Suprapubic skin (tissue), 4 donors: Measurements from ENCODE around the gene CSNK1G1. TPM values are rescaled to one million over a fixed set of nuclear protein-coding genes. Genes with fewer than 3 reads are reported as not detected.

Experiments used
- DNase-seq, 2 donors: peaks; one replicate each; pipeline ENCODE4 v3.0.0-alpha.2; 2019; ENCODE audit warnings: low spot score in 2 of 2
- H3K27ac ChIP-seq: fragments of 200-600 bp; sonication (generic); one replicate; pipeline ENCODE4 v1.5.1; 2019
- H3K27me3 ChIP-seq: fragments of 200-600 bp; sonication (generic); one replicate; pipeline ENCODE4 v1.5.1; 2019
- H3K36me3 ChIP-seq: fragments of 200-600 bp; sonication (generic); one replicate; pipeline ENCODE4 v1.5.1; 2019
- H3K4me1 ChIP-seq: fragments of 200-600 bp; sonication (generic); one replicate; pipeline ENCODE4 v1.5.1; 2019
- H3K4me3 ChIP-seq: fragments of 200-600 bp; sonication (generic); one replicate; pipeline ENCODE4 v1.5.1; 2019; ENCODE audit warnings: mild to moderate bottlenecking
- H3K9me3 ChIP-seq: fragments of 200-600 bp; sonication (generic); one replicate; pipeline ENCODE4 v1.5.1; 2019
- EP300 ChIP-seq: sonication (generic); formaldehyde crosslinking; IDR thresholded peaks from one replicate; pipeline ENCODE4 v1.6.1; 2017; ENCODE audit warnings: antibody characterized with exemption
- POLR2A ChIP-seq, 2 donors: fragments of 450-650 bp; IDR thresholded peaks; one replicate each; pipeline ENCODE4 v1.6.1; 2017; ENCODE audit warnings: antibody characterized with exemption in 2 of 2, mild to moderate bottlenecking in 2 of 2, moderate library complexity in 2 of 2
- POLR2AphosphoS5 ChIP-seq, 3 donors: sonication (generic); formaldehyde crosslinking; IDR thresholded peaks; one replicate each; pipeline ENCODE4 v1.6.1; 2017; ENCODE audit warnings: antibody characterized with exemption in 3 of 3
- WGBS: methylation state at CpG from one replicate; pipeline ENCODE4 v1.1.5; 2018; 5-methylcytosine and 5-hydroxymethylcytosine counted together
- total RNA-seq, 4 donors: library from RNA; depleted of rRNA; stranded (reverse); fragments of >200 nt; gene quantifications; one replicate each; pipeline ENCODE4 v1.1.0, GENCODE V29; 2016
- TF ChIP-seq, protein P1 (sequence below), 2 donors: fragments of 200-600 bp in 1 of 2; fragments of 450-650 bp in 1 of 2; sonication (generic) in 1 of 2; IDR thresholded peaks; one replicate each; pipeline ENCODE4 v1.5.1; 2016 to 2019; ENCODE audit warnings: antibody characterized with exemption in 2 of 2, mild to moderate bottlenecking in 1 of 2, moderate library complexity in 1 of 2

Gene CSNK1G1
- total RNA-seq, 4 donors from 2014 or later, result 15.9 to 28.8 (median 23.9) TPM

DNA sequence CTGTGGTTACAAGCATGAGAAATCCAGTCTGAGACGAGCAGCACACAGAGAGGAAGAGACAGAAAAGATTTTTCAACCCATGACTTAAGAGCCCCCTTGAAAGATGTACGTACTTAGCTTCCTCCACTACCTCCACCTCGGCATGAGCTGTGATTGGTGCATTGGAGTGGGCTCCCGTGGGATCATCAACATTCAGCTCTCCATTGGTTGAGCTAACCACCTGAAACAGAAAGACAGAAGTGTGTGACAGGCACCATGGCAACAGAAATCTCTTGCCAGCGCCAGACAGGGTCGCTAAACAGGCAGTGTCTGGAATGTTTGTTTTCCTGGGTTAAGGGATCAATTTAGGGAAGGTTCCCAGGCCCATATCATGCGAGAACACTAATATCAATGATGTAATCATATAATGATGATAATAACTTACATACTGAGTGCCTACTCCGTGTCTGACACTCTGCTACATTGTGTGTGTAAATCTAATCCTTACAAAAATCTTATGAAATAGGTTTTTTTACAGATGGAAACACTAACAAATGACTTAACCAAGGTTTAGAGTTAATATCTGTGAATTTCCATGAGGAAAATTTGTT lies 175.6 kb downstream of the CSNK1G1 start:
- no peak overlapping the region for H3K4me3 ChIP-seq
- TF ChIP-seq, protein P1, sequence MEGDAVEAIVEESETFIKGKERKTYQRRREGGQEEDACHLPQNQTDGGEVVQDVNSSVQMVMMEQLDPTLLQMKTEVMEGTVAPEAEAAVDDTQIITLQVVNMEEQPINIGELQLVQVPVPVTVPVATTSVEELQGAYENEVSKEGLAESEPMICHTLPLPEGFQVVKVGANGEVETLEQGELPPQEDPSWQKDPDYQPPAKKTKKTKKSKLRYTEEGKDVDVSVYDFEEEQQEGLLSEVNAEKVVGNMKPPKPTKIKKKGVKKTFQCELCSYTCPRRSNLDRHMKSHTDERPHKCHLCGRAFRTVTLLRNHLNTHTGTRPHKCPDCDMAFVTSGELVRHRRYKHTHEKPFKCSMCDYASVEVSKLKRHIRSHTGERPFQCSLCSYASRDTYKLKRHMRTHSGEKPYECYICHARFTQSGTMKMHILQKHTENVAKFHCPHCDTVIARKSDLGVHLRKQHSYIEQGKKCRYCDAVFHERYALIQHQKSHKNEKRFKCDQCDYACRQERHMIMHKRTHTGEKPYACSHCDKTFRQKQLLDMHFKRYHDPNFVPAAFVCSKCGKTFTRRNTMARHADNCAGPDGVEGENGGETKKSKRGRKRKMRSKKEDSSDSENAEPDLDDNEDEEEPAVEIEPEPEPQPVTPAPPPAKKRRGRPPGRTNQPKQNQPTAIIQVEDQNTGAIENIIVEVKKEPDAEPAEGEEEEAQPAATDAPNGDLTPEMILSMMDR (IDR thresholded peaks at IDR 0.05), result no peak
- TF ChIP-seq EP300 (no peak), POLR2A (IDR thresholded peaks at IDR 0.05) (no peak), POLR2AphosphoS5 (IDR thresholded peaks at IDR 0.05) (no peak)
- peaks cover 43% of the 10 kb centered on the region for H3K36me3 ChIP-seq
- no peaks in the 10 kb centered on the region for H3K4me1 ChIP-seq
- DNase-seq, result no peak
- H3K9me3 ChIP-seq, result no peaks in the 10 kb centered on the region
- H3K27me3 ChIP-seq, result no peaks in the 10 kb centered on the region
- no peak overlapping the region for H3K27ac ChIP-seq
- 89% methylated on average over 8 of the region's 8 CpGs for WGBS

DNA sequence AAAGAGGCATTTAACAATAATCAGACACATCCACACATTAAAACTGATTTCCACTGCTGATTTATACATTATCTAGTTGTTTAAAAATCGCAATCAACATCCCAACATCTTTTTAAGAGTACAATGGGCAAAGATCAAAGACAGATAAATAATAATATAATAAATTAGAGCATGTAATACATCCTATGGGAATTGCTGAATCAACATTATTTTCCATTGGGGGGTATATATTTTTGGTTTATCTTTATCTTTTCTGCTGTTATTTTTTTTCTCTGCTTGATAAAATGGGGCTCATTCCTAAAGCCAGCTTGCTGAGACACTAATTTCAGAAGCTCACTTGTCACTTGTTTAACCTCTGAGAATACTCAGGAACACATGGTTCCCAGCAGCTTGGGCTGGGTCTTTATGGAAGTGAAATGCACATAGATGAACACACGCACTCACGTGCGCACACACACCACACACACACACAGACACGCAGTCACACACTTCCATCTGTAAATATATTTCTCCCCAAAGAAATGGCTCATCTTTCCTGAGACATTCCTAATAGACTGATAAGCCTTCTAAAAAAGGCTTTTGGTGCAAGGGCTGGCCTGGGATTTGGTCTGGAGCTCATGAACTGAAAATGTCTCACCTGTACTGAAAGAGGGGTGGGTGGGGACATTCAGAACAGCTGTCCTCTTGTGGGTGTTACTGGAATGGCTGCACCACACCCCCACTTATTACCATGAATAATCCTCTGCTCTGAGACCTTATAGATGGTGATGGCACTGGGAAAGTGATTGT lies 189.7 kb downstream of the CSNK1G1 start:
- peaks cover 25% of the 10 kb centered on the region for H3K4me1 ChIP-seq
- no peak for TF ChIP-seq POLR2AphosphoS5 (IDR thresholded peaks at IDR 0.05)
- TF ChIP-seq POLR2A (IDR thresholded peaks at IDR 0.05), result no peak
- TF ChIP-seq EP300, result no peak
- TF ChIP-seq, protein P1 (IDR thresholded peaks at IDR 0.05), result no peak
- no peak for DNase-seq
- whole genome bisulfite sequencing, result 70% methylated on average over 5 of the region's 5 CpGs
- peaks cover 12% of the 10 kb centered on the region for H3K36me3 ChIP-seq
- no peak overlapping the region for H3K4me3 ChIP-seq
- no peaks in the 10 kb centered on the region for H3K27me3 ChIP-seq
- no peaks in the 10 kb centered on the region for H3K9me3 ChIP-seq
- no peak overlapping the region for H3K27ac ChIP-seq

DNA sequence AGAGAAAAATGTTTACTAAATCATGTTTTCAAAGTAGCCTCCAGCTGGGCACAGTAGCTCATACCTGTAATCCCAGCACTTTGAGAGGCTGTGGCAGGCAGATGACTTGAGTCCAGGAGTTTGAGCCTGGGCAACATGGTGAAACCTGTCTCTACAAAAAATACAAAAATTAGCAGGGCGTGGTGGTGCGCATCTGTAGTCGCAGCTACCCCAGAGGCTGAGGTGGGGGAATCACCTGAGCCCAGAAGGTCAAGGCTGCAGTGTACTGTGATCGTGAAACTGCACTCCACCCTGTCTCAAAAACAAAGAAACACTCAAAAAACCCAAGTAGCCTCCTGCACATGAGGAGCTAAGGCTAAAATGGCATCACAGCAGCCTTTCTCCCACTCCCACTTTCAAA lies 191.5 kb downstream of the CSNK1G1 start:
- DNase-seq, result no peak
- Histone ChIP-seq H3K36me3 (peaks cover 22% of the 10 kb centered on the region), H3K27me3 (no peaks in the 10 kb centered on the region), H3K4me3 (no peak overlapping the region), H3K27ac (no peak overlapping the region), H3K9me3 (no peaks in the 10 kb centered on the region), H3K4me1 (peaks cover 41% of the 10 kb centered on the region)
- 73% methylated on average over 4 of the region's 4 CpGs for WGBS
- TF ChIP-seq, protein P1 (IDR thresholded peaks at IDR 0.05), result no peak
- TF ChIP-seq POLR2A (IDR thresholded peaks at IDR 0.05) (no peak), EP300 (no peak), POLR2AphosphoS5 (IDR thresholded peaks at IDR 0.05) (no peak)

DNA sequence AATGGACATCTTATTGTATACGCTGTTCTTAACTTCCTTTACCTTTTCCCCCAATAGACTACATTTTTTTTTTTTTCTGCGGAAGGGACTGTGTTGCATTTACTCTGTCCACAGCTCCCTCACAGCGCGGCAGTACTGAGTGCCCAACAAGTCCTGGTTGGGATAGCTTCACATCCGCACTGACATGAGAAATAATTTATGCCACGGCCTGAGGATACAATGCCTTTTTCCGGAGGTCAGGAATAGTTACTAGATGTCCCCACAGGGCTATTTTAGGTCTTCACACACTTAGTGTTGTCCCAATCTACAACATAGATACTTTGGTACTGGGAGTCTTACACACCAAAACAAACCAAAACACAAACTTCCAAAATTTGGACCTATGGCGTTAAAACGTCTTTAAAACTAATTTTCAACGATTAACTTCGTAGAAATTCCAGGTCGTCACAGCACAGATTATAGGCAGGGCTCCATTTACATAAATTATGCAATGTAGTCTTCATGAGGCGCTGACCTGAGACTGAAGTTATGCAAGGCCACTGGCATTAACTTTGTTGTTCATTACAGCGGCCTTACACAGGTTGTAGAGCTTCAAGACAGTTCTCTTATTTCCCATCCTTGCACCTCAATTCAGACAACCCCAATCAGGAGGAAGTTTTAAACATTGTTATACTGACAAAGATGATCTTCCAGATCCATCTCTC lies 192.2 kb downstream of the CSNK1G1 start:
- WGBS, result 38% methylated on average over 14 of the region's 14 CpGs
- DNase-seq, result no peak
- peak overlapping the region; percentile 94 for H3K4me3 ChIP-seq

More for the DNA sequence above, 192.2 kb downstream of the CSNK1G1 start:
- peaks cover 28% of the 10 kb centered on the region for H3K36me3 ChIP-seq
- H3K27me3 ChIP-seq, result no peaks in the 10 kb centered on the region
- H3K4me1 ChIP-seq, result peaks cover 45% of the 10 kb centered on the region
- TF ChIP-seq POLR2AphosphoS5 (IDR thresholded peaks at IDR 0.05) (no peak), EP300 (no peak), POLR2A (IDR thresholded peaks at IDR 0.05) (no peak)
- TF ChIP-seq, protein P1 (IDR thresholded peaks at IDR 0.05), result no peak
- H3K9me3 ChIP-seq, result no peaks in the 10 kb centered on the region
- H3K27ac ChIP-seq, result peak overlapping the region; percentile 79
